ENCODE measurements around the gene TCN1.
"Not testable (repeated sequence)": the region's sequence is repeated elsewhere in the genome, so short reads cannot be mapped to it uniquely, and the experiment has no call there.

GRCh38 chr11:59851416-59851815 lies 14.9 kb downstream of the TCN1 start:
- TF ChIP-seq CTCF (IDR thresholded peaks at IDR 0.05 in 4 of 5, conservative IDR thresholded peaks at IDR 0.05 in 1 of 5); POLR2A (IDR thresholded peaks at IDR 0.05): not testable (repeated sequence)
